ENCODE data around the gene PSMA4. TPM values are rescaled to one million over a fixed set of nuclear protein-coding genes. Genes with fewer than 3 reads are reported as not detected.

Gene PSMA4
- total and polyA plus RNA-seq, 2 of the 8 experiments (the other 6 are each of a cell fraction or from before 2014, with no cell fraction given), result 348 to 445 TPM

GRCh38 chr15:78537266-78537905, 2.9 kb upstream of the PSMA4 start:
- H3K36me3 ChIP-seq (ENCODE audit: control insufficient read depth in 2 of 4, insufficient read depth in 4 of 4, low read length in 3 of 4), result peaks cover 0 to 6% (median 0%) of the 10 kb centered on the region in 4 experiments; a peak in 3 of 8 replicates
- H3K79me1 ChIP-seq (ENCODE audit: low read depth, low read length), result no peaks in the 10 kb centered on the region; the same call in 1 of the 2 replicates
- no peak for DNase-seq (ENCODE audit: low read depth in 1 of 2, low spot score in 2 of 2)
- FAIRE-seq, result no peak
- H4K91ac ChIP-seq (replicated peaks; ENCODE audit: insufficient read length, low read length), result no peak overlapping the region
- peaks cover 0 to 18% of the 10 kb centered on the region in 2 experiments; a peak in 2 of 4 replicates for H3K79me2 ChIP-seq (ENCODE audit: control insufficient read depth in 1 of 2, insufficient read depth in 2 of 2, low read length in 2 of 2)
- no peaks in the 10 kb centered on the region for H4K20me1 ChIP-seq (replicated peaks in 1 of 2; ENCODE audit: control insufficient read depth in 1 of 2, insufficient read depth in 2 of 2, low read length in 2 of 2)
- ChIA-PET CTCF (ENCODE audit: partially characterized antibody) (interaction anchor here (1.0 kb wide), 1 partner anchor 19 kb away, joined by 3 read pairs; no protein-coding TSS in a partner anchor), POLR2A (ENCODE audit: partially characterized antibody) (interaction anchor here (0.9 kb wide), 1 partner anchor 271 kb away, joined by 3 read pairs; no protein-coding TSS in a partner anchor)
- no peak overlapping the region for H3K14ac ChIP-seq (ENCODE audit: insufficient read length)
- no peak overlapping the region for H3K4ac ChIP-seq (replicated peaks; ENCODE audit: insufficient read length, low read depth, low read length)
- no peaks in the 10 kb centered on the region for H3K9me3 ChIP-seq (ENCODE audit: insufficient read depth in 2 of 2, low read depth in 1 of 2, low read length in 1 of 2)
- 86% methylated on average over 5 of the region's 5 CpGs; no CpG with 5 or more reads in 1 of the 2 experiments for WGBS, 2 experiments (ENCODE audit: extremely low coverage in 1 of 2, insufficient coverage in 1 of 2, insufficient read length in 1 of 2, insufficient replicate concordance in 2 of 2, low coverage in 1 of 2, low lambda C conversion rate in 2 of 2, missing lambda C conversion rate in 1 of 2)
- peaks cover 0 to 3% (median 1%) of the 10 kb centered on the region in 4 experiments; a peak in 3 of 7 replicates for H3K4me1 ChIP-seq (replicated peaks in 1 of 4; ENCODE audit: control insufficient read depth in 3 of 4, insufficient read depth in 4 of 4, low read length in 3 of 4)
- H2AK5ac ChIP-seq (ENCODE audit: low read depth, low read length), result no peak overlapping the region
- no peak overlapping the region for H3K27ac ChIP-seq (ENCODE audit: low read depth, low read length)
- H2BK20ac ChIP-seq (ENCODE audit: low read length), result no peak overlapping the region
- no peak overlapping the region for H2BK15ac ChIP-seq (ENCODE audit: low read length)
- H3K18ac ChIP-seq (ENCODE audit: extremely low read depth, low read length), result no peak overlapping the region
- no peak overlapping the region for H3K56ac ChIP-seq (replicated peaks; ENCODE audit: insufficient read length, low read depth, low read length)
- no peak overlapping the region for H2BK120ac ChIP-seq (replicated peaks; ENCODE audit: low read depth, low read length)
- peaks cover 3% of the 10 kb centered on the region; the same call in 1 of the 2 replicates for H3K23me2 ChIP-seq (ENCODE audit: low read depth, low read length)
- no peak overlapping the region for H2BK12ac ChIP-seq (ENCODE audit: low read depth, low read length)
- H3K23ac ChIP-seq (ENCODE audit: insufficient read length), result no peak overlapping the region
- no peak overlapping the region for H3K4me2 ChIP-seq (ENCODE audit: insufficient read depth in 1 of 2, low read depth in 2 of 2, low read length in 2 of 2)
- H3K9ac ChIP-seq (replicated peaks in 1 of 4; ENCODE audit: extremely low read depth in 1 of 4, low read depth in 3 of 4, low read length in 3 of 4), result no peak overlapping the region
- H3K27me3 ChIP-seq (replicated peaks in 1 of 4; ENCODE audit: control insufficient read depth in 3 of 4, extremely low read depth in 1 of 4, insufficient read depth in 3 of 4, low read length in 3 of 4), result no peaks in the 10 kb centered on the region
- H4K5ac ChIP-seq (ENCODE audit: insufficient read length, low read depth, low read length), result no peak overlapping the region
- H3K4me3 ChIP-seq (ENCODE audit: extremely low read depth in 1 of 4, insufficient read depth in 2 of 4, low read depth in 3 of 4, low read length in 4 of 4), result no peak overlapping the region
- H2BK5ac ChIP-seq (ENCODE audit: low read depth, low read length), result no peak overlapping the region
- H2AFZ ChIP-seq (ENCODE audit: low read length), result no peak overlapping the region
- no peak overlapping the region for H4K8ac ChIP-seq (ENCODE audit: extremely low read depth, insufficient read depth, low read length)
- no peak for TF ChIP-seq CBX5 (IDR thresholded peaks at IDR 0.05; ENCODE audit: low read depth, low read length)
- no peak for TF ChIP-seq SRF (IDR thresholded peaks at IDR 0.05; ENCODE audit: low read depth, low read length)
- TF ChIP-seq JUN (IDR thresholded peaks at IDR 0.05; ENCODE audit: low read depth, low read length), result no peak
- TF ChIP-seq CTBP2 (IDR thresholded peaks at IDR 0.05; ENCODE audit: borderline replicate concordance, insufficient read depth, insufficient read length, low read length), result no peak
- no peak for TF ChIP-seq YY1 (IDR thresholded peaks at IDR 0.05; ENCODE audit: low read depth, low read length)
- TF ChIP-seq, protein P1, sequence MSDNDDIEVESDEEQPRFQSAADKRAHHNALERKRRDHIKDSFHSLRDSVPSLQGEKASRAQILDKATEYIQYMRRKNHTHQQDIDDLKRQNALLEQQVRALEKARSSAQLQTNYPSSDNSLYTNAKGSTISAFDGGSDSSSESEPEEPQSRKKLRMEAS (IDR thresholded peaks at IDR 0.05), result no peak
- no peak for TF ChIP-seq RAD21 (IDR thresholded peaks at IDR 0.05 in 1 of 2, conservative IDR thresholded peaks at IDR 0.05 in 1 of 2; ENCODE audit: low read depth in 2 of 2, low read length in 2 of 2)
- TF ChIP-seq SIRT6 (IDR thresholded peaks at IDR 0.05; ENCODE audit: low read length), result no peak

All from H1 (cell line).